SK-N-SH treated with all-trans-retinoic acid at 6 μM for 48 hours (cell line): ENCODE measurements around the gene GSAP.

Source experiments
- ATAC-seq: fragments of 200-7000 bp; cut with Tn5 transposase; 3 replicates; pipeline ENCODE4 v1.9.1; 2020; ENCODE audit warnings: mild to moderate bottlenecking, moderate library complexity
- BACH2 ChIP-seq: fragments of 250-450 bp; sonication (Bioruptor Pico); IDR thresholded peaks from 2 replicates; pipeline ENCODE4 v1.9.0; 2021; ENCODE audit warnings: mild to moderate bottlenecking, borderline replicate concordance
- CSDC2 ChIP-seq: fragments of 250-450 bp; sonication (Bioruptor Pico); IDR thresholded peaks from 2 replicates; pipeline ENCODE4 v1.5.0; 2020; ENCODE audit warnings: mild to moderate bottlenecking, moderate library complexity
- ESRRG ChIP-seq: fragments of 250-450 bp; sonication (Bioruptor Pico); IDR thresholded peaks from 2 replicates; pipeline ENCODE4 v1.6.1; 2021; ENCODE audit warnings: mild to moderate bottlenecking
- GLIS3 ChIP-seq: fragments of 250-450 bp; sonication (Bioruptor Pico); IDR thresholded peaks from 2 replicates; pipeline ENCODE4 v1.5.0; 2020; ENCODE audit warnings: mild to moderate bottlenecking, moderate library complexity
- ISL1 ChIP-seq: fragments of 250-450 bp; sonication (Bioruptor Pico); IDR thresholded peaks from 2 replicates; pipeline ENCODE4 v2.1.2; 2022; ENCODE audit warnings: mild to moderate bottlenecking, moderate library complexity
- OSR1 ChIP-seq: fragments of 250-450 bp; sonication (Bioruptor Pico); IDR thresholded peaks from 2 replicates; pipeline ENCODE4 v1.8.0; 2022; ENCODE audit warnings: moderate library complexity, mild to moderate bottlenecking, inconsistent platforms
- PPARA ChIP-seq: fragments of 250-450 bp; sonication (Bioruptor Pico); IDR thresholded peaks from 2 replicates; pipeline ENCODE4 v1.5.0; 2020; ENCODE audit warnings: mild to moderate bottlenecking, borderline replicate concordance
- RARB ChIP-seq: fragments of 250-450 bp; sonication (Bioruptor Pico); IDR thresholded peaks from 2 replicates; pipeline ENCODE4 v1.8.0; 2021; ENCODE audit warnings: mild to moderate bottlenecking, moderate library complexity
- SNAI2 ChIP-seq: fragments of 250-450 bp; sonication (Bioruptor Pico); IDR thresholded peaks from 2 replicates; pipeline ENCODE4 v1.5.0; 2020; ENCODE audit warnings: mild to moderate bottlenecking, moderate library complexity
- TCF4 ChIP-seq: fragments of 250-450 bp; sonication (Bioruptor Pico); IDR thresholded peaks from 2 replicates; pipeline ENCODE4 v1.8.0; 2021; ENCODE audit warnings: mild to moderate bottlenecking, moderate library complexity, borderline replicate concordance
- TOX ChIP-seq: fragments of 250-450 bp; sonication (Bioruptor Pico); IDR thresholded peaks from 2 replicates; pipeline ENCODE4 v1.8.0; 2021; ENCODE audit warnings: mild to moderate bottlenecking, moderate library complexity, borderline replicate concordance
- ZC3H10 ChIP-seq: fragments of 250-450 bp; sonication (Bioruptor Pico); IDR thresholded peaks from 2 replicates; pipeline ENCODE4 v1.5.1; 2021; ENCODE audit warnings: mild to moderate bottlenecking, moderate library complexity
- ZFP3 ChIP-seq: fragments of 250-450 bp; sonication (Bioruptor Pico); IDR thresholded peaks from 2 replicates; pipeline ENCODE4 v1.5.0; 2020; ENCODE audit warnings: mild to moderate bottlenecking, moderate library complexity
- ZFP30 ChIP-seq: fragments of 450-650 bp; formaldehyde crosslinking; IDR thresholded peaks from 2 replicates; pipeline ENCODE4 v1.5.0; 2022; ENCODE audit warnings: mild to moderate bottlenecking, moderate library complexity
- ZNF565 ChIP-seq: fragments of 450-650 bp; formaldehyde crosslinking; conservative IDR thresholded peaks from 2 replicates; pipeline ENCODE4 v1.5.0; 2020; ENCODE audit warnings: low read depth, mild to moderate bottlenecking, moderate library complexity
- ZNF8 ChIP-seq: fragments of 450-650 bp; formaldehyde crosslinking; IDR thresholded peaks from 2 replicates; pipeline ENCODE4 v1.5.0; 2020; ENCODE audit warnings: mild to moderate bottlenecking, moderate library complexity
- TF ChIP-seq, protein P1 (sequence below): fragments of 250-450 bp; sonication (Bioruptor Pico); IDR thresholded peaks from 2 replicates; pipeline ENCODE4 v1.5.1; 2020; ENCODE audit warnings: low read depth, mild to moderate bottlenecking, moderate library complexity
- TF ChIP-seq, protein P2 (sequence below): fragments of 250-450 bp; sonication (Bioruptor Pico); IDR thresholded peaks from 2 replicates; pipeline ENCODE4 v1.8.0; 2020; ENCODE audit warnings: mild to moderate bottlenecking, moderate library complexity, borderline replicate concordance
- TF ChIP-seq, protein P3 (sequence below): fragments of 250-450 bp; sonication (Bioruptor Pico); IDR thresholded peaks from 2 replicates; pipeline ENCODE4 v1.8.0; 2021; ENCODE audit warnings: low read depth, mild to moderate bottlenecking, moderate library complexity, borderline replicate concordance
- TF ChIP-seq, protein P4 (sequence below): fragments of 250-450 bp; sonication (Bioruptor Pico); IDR thresholded peaks from 2 replicates; pipeline ENCODE4 v1.5.1; 2021; ENCODE audit warnings: mild to moderate bottlenecking, moderate library complexity

Gene GSAP

DNA sequence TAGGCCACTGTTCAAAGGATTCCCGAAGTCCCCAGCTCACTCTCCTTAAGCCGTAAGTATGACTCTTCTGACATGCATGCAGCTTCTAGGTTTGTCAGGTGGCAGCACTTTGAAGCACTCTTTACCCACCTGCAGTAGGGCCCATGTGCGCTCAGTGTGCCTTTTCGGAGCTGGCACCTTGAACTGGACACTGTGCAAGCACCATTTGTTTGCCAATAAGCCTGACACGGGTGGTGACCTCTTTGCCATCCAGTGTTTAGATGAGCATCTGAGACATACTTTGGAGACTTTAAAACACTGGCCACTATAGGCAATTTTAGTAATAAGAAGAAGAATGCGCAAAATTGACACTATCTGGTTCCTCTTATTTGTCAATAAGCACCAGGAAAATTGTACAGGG is 45.7 kb upstream of the GSAP start:
- no peak for ATAC-seq
- TF ChIP-seq ZNF565 (CRISPR knock-in tag) (no peak), OSR1 (CRISPR knock-in tag) (no peak), ISL1 (CRISPR knock-in tag) (no peak), ZC3H10 (CRISPR knock-in tag) (no peak), GLIS3 (CRISPR knock-in tag) (no peak), PPARA (CRISPR knock-in tag) (no peak), RARB (CRISPR knock-in tag) (no peak), ZFP30 (CRISPR knock-in tag) (no peak)
- TF ChIP-seq, protein P1, sequence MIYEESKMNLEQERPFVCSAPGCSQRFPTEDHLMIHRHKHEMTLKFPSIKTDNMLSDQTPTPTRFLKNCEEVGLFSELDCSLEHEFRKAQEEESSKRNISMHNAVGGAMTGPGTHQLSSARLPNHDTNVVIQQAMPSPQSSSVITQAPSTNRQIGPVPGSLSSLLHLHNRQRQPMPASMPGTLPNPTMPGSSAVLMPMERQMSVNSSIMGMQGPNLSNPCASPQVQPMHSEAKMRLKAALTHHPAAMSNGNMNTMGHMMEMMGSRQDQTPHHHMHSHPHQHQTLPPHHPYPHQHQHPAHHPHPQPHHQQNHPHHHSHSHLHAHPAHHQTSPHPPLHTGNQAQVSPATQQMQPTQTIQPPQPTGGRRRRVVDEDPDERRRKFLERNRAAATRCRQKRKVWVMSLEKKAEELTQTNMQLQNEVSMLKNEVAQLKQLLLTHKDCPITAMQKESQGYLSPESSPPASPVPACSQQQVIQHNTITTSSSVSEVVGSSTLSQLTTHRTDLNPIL (CRISPR knock-in tag) = no peak
- TF ChIP-seq, protein P2, sequence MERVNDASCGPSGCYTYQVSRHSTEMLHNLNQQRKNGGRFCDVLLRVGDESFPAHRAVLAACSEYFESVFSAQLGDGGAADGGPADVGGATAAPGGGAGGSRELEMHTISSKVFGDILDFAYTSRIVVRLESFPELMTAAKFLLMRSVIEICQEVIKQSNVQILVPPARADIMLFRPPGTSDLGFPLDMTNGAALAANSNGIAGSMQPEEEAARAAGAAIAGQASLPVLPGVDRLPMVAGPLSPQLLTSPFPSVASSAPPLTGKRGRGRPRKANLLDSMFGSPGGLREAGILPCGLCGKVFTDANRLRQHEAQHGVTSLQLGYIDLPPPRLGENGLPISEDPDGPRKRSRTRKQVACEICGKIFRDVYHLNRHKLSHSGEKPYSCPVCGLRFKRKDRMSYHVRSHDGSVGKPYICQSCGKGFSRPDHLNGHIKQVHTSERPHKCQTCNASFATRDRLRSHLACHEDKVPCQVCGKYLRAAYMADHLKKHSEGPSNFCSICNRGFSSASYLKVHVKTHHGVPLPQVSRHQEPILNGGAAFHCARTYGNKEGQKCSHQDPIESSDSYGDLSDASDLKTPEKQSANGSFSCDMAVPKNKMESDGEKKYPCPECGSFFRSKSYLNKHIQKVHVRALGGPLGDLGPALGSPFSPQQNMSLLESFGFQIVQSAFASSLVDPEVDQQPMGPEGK (CRISPR knock-in tag) = no peak
- TF ChIP-seq, protein P3, sequence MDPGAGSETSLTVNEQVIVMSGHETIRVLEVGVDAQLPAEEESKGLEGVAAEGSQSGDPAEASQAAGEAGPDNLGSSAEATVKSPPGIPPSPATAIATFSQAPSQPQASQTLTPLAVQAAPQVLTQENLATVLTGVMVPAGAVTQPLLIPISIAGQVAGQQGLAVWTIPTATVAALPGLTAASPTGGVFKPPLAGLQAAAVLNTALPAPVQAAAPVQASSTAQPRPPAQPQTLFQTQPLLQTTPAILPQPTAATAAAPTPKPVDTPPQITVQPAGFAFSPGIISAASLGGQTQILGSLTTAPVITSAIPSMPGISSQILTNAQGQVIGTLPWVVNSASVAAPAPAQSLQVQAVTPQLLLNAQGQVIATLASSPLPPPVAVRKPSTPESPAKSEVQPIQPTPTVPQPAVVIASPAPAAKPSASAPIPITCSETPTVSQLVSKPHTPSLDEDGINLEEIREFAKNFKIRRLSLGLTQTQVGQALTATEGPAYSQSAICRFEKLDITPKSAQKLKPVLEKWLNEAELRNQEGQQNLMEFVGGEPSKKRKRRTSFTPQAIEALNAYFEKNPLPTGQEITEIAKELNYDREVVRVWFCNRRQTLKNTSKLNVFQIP (CRISPR knock-in tag) = no peak
- TF ChIP-seq, all 23 proteins: peak for 0

DNA sequence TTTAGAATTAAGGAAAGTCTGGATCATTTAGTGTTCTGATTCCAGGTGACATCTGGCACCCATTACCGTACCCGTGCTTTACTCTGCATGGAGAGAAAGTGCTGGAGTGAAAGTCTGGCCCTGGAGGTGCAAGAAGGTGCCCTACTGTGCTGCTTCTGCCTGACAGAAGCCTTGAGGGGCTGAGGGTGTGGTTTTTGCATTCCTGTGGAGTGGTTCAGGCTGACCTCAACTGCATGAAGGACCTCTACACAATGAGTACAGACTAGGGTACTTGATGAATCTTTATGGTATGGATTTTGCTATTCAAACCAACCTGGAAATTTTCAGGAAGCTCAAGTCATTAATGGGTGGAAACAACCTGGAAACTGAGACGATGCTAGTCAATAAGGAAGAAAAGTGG is 45.1 kb upstream of the GSAP start:
- TF ChIP-seq ZC3H10 (CRISPR knock-in tag) (no peak), CSDC2 (CRISPR knock-in tag) (no peak)
- TF ChIP-seq, protein P4, sequence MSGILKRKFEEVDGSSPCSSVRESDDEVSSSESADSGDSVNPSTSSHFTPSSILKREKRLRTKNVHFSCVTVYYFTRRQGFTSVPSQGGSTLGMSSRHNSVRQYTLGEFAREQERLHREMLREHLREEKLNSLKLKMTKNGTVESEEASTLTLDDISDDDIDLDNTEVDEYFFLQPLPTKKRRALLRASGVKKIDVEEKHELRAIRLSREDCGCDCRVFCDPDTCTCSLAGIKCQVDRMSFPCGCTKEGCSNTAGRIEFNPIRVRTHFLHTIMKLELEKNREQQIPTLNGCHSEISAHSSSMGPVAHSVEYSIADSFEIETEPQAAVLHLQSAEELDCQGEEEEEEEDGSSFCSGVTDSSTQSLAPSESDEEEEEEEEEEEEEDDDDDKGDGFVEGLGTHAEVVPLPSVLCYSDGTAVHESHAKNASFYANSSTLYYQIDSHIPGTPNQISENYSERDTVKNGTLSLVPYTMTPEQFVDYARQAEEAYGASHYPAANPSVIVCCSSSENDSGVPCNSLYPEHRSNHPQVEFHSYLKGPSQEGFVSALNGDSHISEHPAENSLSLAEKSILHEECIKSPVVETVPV (CRISPR knock-in tag) = no peak
- ATAC-seq = no peak

DNA sequence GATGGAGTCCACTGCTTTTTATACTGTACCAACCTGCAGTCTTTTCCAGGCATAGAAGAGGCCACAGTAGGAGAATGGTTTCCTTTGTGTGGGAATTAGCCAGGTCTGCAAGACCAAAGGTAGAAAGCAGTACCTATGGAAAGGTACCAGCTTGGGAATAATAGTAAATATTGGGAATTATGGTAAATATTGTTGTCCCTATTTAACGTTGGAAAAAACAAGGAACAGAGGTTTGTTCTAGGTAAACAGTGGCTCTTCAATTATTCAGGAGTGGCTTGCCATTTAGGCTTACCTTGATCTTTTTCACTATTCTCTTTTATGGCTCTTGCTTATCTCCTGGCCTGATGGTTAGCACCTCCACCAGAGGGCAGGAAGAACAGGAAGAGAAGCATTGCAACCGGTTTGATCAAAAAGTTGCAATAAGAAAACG is 43.9 kb upstream of the GSAP start:
- TF ChIP-seq RARB (CRISPR knock-in tag) (no peak), ZNF565 (CRISPR knock-in tag) (no peak), ESRRG (CRISPR knock-in tag) (no peak), OSR1 (CRISPR knock-in tag) (no peak), ZNF8 (CRISPR knock-in tag) (no peak), TOX (CRISPR knock-in tag) (no peak), ZFP30 (CRISPR knock-in tag) (no peak), ISL1 (CRISPR knock-in tag) (no peak), CSDC2 (CRISPR knock-in tag) (no peak)
- no peak for ATAC-seq

DNA sequence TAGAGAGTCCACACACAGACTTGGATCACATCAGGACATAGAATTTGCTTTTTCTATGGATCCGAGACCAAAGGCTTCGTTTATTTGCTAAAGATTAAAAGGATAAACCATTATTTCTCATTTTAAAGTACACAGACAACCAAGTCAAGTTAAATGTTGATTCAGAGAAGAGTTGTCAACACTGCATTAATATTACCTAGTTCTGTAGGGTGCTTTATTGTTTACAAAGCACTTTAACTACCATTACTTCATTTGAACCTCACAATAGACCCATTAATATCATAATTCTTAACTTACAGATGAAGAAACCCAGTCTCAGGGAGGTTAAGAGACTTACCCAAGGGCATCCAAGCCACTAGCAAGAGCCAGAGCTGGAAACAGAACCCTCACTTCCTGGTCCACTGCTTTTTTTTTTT is 43.2 kb upstream of the GSAP start:
- ATAC-seq = no peak
- TF ChIP-seq ZNF565 (CRISPR knock-in tag) (no peak), RARB (CRISPR knock-in tag) (no peak), SNAI2 (CRISPR knock-in tag) (no peak), GLIS3 (CRISPR knock-in tag) (no peak), ZFP30 (CRISPR knock-in tag) (no peak), ZFP3 (CRISPR knock-in tag) (no peak), CSDC2 (CRISPR knock-in tag) (no peak), OSR1 (CRISPR knock-in tag) (no peak), BACH2 (CRISPR knock-in tag) (no peak), ISL1 (CRISPR knock-in tag) (no peak), ZNF8 (CRISPR knock-in tag) (no peak), PPARA (CRISPR knock-in tag) (no peak), TCF4 (no peak)
- TF ChIP-seq, protein P3 (CRISPR knock-in tag) = no peak
- TF ChIP-seq, protein P1 (CRISPR knock-in tag) = no peak
- TF ChIP-seq, protein P4 (CRISPR knock-in tag) = no peak
- TF ChIP-seq, protein P2 (CRISPR knock-in tag) = no peak
